Sigmoid colon (tissue), 3 donors: ENCODE results near the gene HECW1.

Source experiments
- CTCF ChIP-seq, 4 experiments: fragments of 450-650 bp in 3 of 4; fragments of 200-600 bp in 1 of 4; IDR thresholded peaks; one replicate each; pipeline ENCODE4 v1.5.1; 2016 to 2019; ENCODE audit warnings: antibody characterized with exemption in 4 of 4, mild to moderate bottlenecking in 3 of 4, moderate library complexity in 2 of 4
- POLR2A ChIP-seq, 2 donors: fragments of 450-650 bp; IDR thresholded peaks; one replicate each; pipeline ENCODE4 v1.6.1; 2016; ENCODE audit warnings: antibody characterized with exemption in 2 of 2, mild to moderate bottlenecking in 2 of 2, moderate library complexity in 2 of 2

GRCh38 chr7:43364391-43364790 is 251.9 kb downstream of the HECW1 start:
- no peak for TF ChIP-seq CTCF (IDR thresholded peaks at IDR 0.05)
- TF ChIP-seq POLR2A (IDR thresholded peaks at IDR 0.05) = no peak
